HG03045 (cell line): ENCODE measurements around the gene C13orf42.

Experiments used
- ATAC-seq: cut with Tn5 transposase; IDR thresholded peaks from one replicate; pipeline ENCODE4 v1.9.1; 2021; ENCODE audit warnings: mild to moderate bottlenecking, moderate library complexity; ENCODE audit not compliant: unreplicated experiment

C13orf42 gene

DNA sequence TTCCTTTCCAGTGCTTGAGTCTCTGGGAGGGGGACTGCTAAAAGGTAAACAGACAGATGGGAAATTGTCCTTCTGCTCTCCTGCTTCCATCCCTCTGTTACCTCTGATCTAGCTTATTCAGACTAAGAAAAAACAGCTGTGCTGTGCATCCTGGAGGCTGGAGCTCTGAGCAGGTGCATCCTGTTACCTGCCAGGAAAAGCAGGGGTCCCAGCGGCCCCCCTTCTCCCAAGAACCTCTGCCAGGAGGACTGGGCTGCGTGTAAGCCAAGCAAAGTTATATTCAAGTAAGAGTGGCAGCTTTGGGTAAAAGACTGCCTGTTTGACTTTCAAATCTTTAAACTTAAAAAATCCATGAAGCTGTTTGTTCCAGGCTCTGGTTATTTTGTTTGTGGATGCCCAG, 75.1 kb downstream of the C13orf42 start:
- ATAC-seq: no peak

DNA sequence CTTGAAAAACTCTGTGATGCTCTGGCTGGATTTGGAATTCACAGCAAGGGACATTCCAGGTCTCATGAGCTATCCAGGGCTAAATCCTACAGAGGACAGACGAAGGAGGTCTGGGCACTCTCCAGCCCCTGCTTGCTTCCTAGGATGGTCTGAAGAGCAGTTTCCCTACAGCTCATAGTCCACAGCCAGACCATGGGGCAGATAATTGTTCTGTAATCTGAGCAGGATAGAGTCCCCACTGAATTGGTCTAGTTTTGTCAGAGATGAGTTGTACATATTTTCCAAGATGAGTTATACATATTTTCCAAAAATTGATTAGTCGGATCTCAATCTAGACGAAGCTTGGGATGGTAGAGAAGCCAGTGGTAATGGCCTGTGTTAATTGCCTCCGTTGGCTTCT, 75.6 kb downstream of the C13orf42 start:
- ATAC-seq: no peak

DNA sequence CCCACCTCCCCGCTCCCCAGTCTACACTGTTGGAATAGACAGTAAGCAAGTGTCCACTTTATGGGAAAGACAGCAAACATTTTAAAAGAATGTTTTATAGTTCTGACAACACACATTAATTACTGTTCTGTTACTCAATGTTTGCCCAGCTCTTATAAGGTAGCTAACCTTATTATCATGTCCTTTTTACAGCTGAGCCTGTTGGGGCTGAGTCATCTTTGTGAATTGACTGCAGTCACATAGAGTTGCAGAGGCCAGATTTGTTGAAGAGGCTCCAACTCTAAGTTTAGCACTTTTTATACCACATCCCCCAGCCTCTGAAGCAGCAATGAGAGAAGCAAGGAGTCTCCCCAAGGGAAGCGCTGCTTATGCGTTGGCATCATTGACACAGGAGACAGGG, 76.2 kb downstream of the C13orf42 start:
- no peak for ATAC-seq

DNA sequence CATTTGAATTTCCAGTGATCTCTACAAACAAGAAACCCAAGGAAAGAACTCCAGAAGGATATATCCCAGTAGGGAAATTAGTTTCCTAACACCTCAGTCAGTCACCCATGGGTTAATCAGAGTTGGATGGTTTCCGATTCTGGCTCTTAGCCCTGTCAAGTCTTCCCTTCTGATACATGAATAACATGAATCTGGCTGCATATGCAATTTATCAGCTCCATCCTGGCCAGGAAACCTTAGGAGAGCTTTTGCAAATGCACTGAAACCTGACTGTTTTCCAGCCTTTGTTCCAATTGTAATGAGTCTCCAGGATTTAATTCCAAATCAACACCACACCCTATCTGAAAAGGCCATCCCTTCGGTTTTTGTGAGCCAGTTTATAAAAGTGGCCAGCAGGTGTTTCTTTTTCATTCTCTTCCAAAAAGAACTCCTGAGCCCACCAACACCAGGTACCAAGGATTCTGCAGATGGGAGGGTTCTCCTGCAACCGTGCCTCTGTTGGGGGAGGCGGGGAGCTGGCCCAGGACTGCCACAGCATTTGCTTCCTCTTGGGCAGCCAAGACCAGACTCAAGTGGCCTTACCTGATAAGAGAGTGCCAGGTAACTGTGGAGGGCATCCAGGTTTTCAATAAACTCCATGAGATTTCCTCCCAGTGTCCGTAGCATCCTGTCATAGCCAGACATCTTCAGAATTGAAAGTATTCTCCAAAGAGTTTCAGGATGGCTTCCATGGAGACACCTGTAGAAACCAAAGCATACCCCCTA, 77.5 kb downstream of the C13orf42 start:
- no peak for ATAC-seq

DNA sequence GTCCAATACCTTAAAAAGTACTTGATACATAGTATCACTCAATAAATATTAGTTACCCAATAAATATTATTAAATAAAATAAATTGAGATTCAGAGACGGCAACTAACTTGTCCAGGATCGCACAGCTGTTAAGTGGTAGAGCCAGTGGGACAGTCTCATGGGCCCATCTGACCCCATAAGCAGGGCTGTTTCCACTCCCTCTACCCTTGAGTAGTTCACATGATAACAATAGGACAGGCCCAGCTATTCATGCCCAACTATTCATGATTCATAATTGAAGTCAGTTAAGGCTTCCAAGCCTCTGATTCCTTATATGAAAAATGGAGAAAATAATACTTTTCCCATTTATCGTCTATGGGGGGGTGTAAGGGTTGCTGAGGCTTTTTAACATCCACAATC, 78.2 kb downstream of the C13orf42 start:
- no peak for ATAC-seq
